HG02852 (cell line): ENCODE measurements around the gene CTAGE9.
A peak's percentile ranks its signal among the peaks of the same experiment; 100 is the strongest.
"Not testable (repeated sequence)": the region's sequence is repeated elsewhere in the genome, so short reads cannot be mapped to it uniquely, and the experiment has no call there.

Experiments used
- ATAC-seq: cut with Tn5 transposase; IDR thresholded peaks from one replicate; pipeline ENCODE4 v1.9.1; 2021; ENCODE audit warnings: mild to moderate bottlenecking, moderate library complexity; ENCODE audit not compliant: unreplicated experiment

Gene CTAGE9

GRCh38 chr6:131729550-131729949 lies 18.7 kb upstream of the CTAGE9 start:
- ATAC-seq = no peak

DNA sequence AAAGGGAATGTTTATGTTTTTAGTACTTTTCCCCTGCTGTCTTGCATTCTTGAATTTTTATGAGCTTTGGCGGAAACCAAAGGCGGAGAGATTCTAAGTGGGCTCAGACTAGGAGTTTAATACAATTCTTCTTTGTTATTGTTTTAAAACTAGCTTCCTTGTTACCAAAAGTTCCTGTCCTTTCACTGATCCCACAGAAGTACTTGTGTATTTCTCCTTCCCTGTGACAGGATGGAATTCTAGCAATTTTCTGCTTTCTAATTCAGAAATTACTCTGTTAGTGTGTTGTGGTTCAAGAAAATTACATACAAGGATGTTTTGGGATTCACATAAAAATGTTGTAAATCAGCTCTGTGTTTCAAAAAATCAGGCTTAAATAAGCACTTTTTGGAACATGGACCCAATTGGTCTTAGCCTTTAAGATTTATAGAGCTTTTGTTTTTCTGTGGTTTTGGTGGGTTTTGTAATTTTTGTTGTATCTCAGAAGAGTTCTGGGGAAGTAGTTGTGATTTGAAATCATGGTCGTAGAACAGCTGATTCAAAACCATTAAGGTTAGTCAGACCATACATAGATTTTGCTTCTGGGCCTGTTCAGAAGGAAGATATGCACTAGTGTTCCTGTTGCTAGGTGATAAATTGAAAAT lies 17.6 kb upstream of the CTAGE9 start:
- ATAC-seq = no peak

DNA sequence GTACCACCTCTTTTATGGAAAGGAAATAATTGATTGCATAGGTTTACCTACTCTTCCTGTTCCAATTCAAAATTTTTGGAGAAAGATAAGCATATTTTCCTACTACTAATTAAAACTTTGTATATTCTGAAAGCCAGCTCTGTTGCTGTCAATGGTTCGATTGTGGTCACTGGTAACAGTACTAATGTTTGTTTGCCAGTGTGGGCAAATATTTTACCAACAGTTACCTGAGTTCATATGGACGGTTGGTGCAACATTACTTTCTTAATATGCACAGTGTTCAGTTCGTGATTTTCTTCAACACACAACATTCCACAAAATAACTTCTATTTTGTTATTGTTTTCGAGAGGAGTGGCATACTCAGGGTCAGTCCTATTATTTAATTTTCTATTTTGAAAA lies 17.1 kb upstream of the CTAGE9 start:
- ATAC-seq = no peak

GRCh38 chr6:131727467-131727866 lies 16.6 kb upstream of the CTAGE9 start:
- no peak for ATAC-seq

- no peak for ATAC-seq
Observed at GRCh38 chr6:131724114-131724513, 13.3 kb upstream of the CTAGE9 start.

- ATAC-seq = no peak
Observed at GRCh38 chr6:131721161-131721560, 10.3 kb upstream of the CTAGE9 start.

GRCh38 chr6:131717836-131718542 lies 7.2 kb upstream of the CTAGE9 start:
- no peak for ATAC-seq

DNA sequence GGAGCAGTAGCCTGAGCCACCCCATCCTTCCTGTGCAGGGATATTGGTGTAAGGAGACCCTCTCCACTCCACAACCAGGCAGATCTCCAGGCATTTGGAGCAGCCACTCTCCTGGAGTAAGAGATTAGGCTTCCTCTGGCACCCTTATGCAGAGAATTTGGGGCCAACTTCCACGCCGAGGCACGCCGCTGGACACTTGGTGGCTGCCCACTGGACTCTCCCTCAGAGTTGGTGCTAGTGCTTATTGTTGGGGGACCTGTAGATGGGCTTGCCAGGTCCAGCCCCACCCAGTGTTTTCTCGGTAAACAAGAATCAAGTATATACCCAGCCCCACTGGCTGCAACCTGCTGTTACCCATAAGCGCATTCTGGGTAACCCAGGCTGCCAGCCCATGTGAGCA lies 4.8 kb upstream of the CTAGE9 start:
- ATAC-seq = peak; percentile 48

DNA sequence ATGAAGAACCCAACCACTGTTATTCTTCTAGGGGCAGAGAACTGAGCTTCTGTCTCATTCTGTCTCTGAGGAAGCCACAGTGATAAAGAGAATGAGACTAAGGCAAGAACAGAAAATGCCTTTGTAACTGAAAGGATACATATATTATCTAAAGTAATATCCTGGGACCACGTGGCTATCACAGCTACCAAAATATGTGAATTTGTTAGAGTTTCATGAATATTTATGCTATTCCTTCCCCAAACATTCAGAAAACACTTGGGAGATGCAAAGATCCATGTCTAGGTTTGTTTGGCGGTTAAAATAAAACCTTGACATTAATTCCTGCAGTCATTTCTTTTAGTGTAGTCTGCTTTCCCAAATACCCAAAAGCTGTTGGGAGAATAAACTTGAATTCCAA lies 6.9 kb downstream of the CTAGE9 start:
- ATAC-seq = not testable (repeated sequence)

- not testable (repeated sequence) for ATAC-seq
Observed at GRCh38 chr6:131700851-131701250, 10.0 kb downstream of the CTAGE9 start.

DNA sequence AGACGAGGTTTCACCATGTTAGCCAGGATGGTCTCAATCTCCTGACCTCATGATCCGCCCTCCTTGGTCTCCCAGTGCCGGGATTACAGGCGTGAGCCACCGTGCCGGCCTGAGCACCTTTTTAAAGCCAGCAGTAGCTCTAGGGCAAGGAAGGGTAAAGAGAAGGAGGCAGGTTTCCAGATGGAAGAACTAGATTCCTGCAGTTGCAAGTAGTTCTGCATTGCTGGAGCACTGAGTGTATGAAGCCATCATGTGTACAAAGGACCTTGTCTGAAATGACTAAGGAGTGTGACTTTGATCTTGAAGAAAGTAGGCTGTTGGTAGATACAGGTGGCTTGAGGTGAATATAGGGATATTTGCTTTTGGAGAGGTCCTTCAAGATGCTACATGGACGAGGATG lies 13.9 kb downstream of the CTAGE9 start:
- ATAC-seq = no peak

GRCh38 chr6:131694832-131695426 lies 15.9 kb downstream of the CTAGE9 start:
- peak; percentile 95 for ATAC-seq

- no peak for ATAC-seq
Observed at GRCh38 chr6:131693384-131693783, 17.4 kb downstream of the CTAGE9 start.

GRCh38 chr6:131692589-131692988 lies 18.2 kb downstream of the CTAGE9 start:
- no peak for ATAC-seq

DNA sequence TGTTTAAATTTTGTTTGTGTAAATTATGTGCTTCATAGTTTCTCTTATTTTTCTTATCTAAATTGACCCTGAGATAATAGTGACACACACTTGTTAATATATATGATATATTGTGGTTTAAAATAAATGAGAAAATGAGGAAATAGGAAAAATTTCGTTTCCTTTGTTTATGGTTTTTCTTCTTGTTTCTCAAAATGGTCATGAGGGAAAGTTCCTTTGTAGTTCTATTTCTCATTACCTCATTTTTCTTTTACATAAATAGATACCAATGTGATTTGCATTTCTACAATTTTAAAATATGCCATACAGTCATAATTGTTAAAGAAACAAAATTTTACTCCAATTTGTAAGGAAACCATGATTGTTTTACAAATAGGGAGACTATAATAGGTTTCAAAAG lies 18.8 kb downstream of the CTAGE9 start:
- ATAC-seq = no peak

DNA sequence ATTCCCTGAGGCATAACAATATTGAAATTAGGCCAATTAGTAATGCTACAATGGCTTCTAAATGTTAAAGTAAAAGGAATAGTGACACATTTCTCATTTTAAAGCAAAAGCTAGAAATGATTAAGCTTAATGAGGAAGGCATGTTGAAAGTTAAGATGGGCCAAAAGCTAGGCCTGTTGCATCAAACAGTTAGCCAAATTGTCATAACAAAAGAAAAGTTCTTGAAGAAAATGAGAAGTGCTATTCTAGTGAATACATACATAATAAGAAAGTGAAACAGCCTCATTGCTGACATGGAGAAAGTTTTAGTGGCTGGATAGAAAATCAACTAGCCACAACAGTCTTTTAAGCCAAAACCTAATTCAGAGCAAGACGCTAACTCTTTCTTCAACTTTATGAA lies 22.5 kb downstream of the CTAGE9 start:
- peak; percentile 73 for ATAC-seq

GRCh38 chr6:131687022-131687421 lies 23.8 kb downstream of the CTAGE9 start:
- no peak for ATAC-seq

DNA sequence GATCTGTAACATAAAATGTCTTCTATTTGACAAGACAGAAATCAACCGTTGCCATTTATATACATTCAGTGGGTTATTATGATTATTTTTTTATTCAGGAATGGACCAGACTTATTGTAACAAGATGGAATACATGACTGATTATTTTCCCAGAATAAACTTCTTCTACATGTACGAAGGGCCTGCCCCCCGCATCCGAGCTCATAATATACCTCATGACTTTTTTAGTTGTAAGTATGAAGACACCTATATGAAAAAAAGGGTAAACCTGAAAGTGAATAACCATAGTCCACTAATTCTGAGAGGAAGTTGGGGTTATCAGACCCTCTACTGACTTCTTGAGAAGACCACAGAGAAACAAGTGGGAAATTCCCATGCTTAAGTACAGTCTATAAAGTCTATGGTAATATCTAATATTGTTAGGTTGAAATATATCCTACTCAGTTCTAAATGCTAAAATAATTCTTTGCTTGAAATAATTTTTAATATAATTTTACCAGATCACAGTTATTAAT lies 25.5 kb downstream of the CTAGE9 start:
- ATAC-seq = peak; percentile 56

GRCh38 chr6:131683479-131683878 lies 27.3 kb downstream of the CTAGE9 start:
- peak; percentile 66 for ATAC-seq

- no peak for ATAC-seq
Observed at GRCh38 chr6:131682442-131682841, 28.4 kb downstream of the CTAGE9 start.

GRCh38 chr6:131681585-131681984 lies 29.2 kb downstream of the CTAGE9 start:
- ATAC-seq = no peak

- no peak for ATAC-seq
Observed at GRCh38 chr6:131680868-131681267, 29.9 kb downstream of the CTAGE9 start.
